DOHH2 (cell line): Measurements from ENCODE around the gene LAMA2.
"Not testable (repeated sequence)": the region's sequence is repeated elsewhere in the genome, so short reads cannot be mapped to it uniquely, and the experiment has no call there.

Experiments used
- H3F3A ChIP-seq: fragments of 200-600 bp; sonication (generic), shearing (Covaris generic); 2 replicates; pipeline ENCODE4 v1.6.0; 2016; ENCODE audit warnings: antibody characterized with exemption, mild to moderate bottlenecking; ENCODE audit not compliant: control insufficient read depth, insufficient read depth
- H3K27ac ChIP-seq: fragments of 200-600 bp; sonication (generic); 2 replicates; pipeline ENCODE4 v1.5.1; 2014; ENCODE audit warnings: low read depth, mild to moderate bottlenecking, low read length, moderate library complexity
- H3K27me3 ChIP-seq: fragments of 200-600 bp; sonication (generic); 2 replicates; pipeline ENCODE4 v1.6.1; 2014; ENCODE audit warnings: mild to moderate bottlenecking, low read length, mixed read lengths; ENCODE audit not compliant: control insufficient read depth
- H3K36me3 ChIP-seq: fragments of 200-600 bp; sonication (generic); 2 replicates; pipeline ENCODE4 v1.6.1; 2014; ENCODE audit warnings: mild to moderate bottlenecking, low read length, moderate library complexity, mixed read lengths; ENCODE audit not compliant: control insufficient read depth
- H3K4me1 ChIP-seq: fragments of 200-600 bp; sonication (generic); 2 replicates; pipeline ENCODE4 v1.6.1; 2014; ENCODE audit warnings: mild to moderate bottlenecking, low read length, mixed read lengths; ENCODE audit not compliant: control insufficient read depth
- H3K4me2 ChIP-seq: fragments of 200-600 bp; sonication (generic); 2 replicates; pipeline ENCODE4 v1.6.0; 2014; ENCODE audit warnings: mild to moderate bottlenecking, low read length, moderate library complexity
- H3K4me3 ChIP-seq: fragments of 200-600 bp; sonication (generic); 2 replicates; pipeline ENCODE4 v1.5.1; 2014; ENCODE audit warnings: mild to moderate bottlenecking, low read length, mixed read lengths
- H3K79me2 ChIP-seq: fragments of 200-600 bp; sonication (generic); 2 replicates; pipeline ENCODE4 v1.6.1; 2014; ENCODE audit warnings: mild to moderate bottlenecking, low read length, mixed read lengths; ENCODE audit not compliant: control insufficient read depth
- H3K9me2 ChIP-seq: fragments of 200-600 bp; sonication (generic); replicated peaks from 2 replicates; pipeline ENCODE4 v1.6.1; 2014; ENCODE audit warnings: mild to moderate bottlenecking, low read length, mixed read lengths; ENCODE audit not compliant: control insufficient read depth
- H3K9me3 ChIP-seq: fragments of 200-600 bp; sonication (generic); 2 replicates; pipeline ENCODE4 v1.6.1; 2014; ENCODE audit warnings: antibody characterized with exemption, low read length, mixed read lengths; ENCODE audit not compliant: control insufficient read depth, insufficient read depth
- H4K20me1 ChIP-seq: fragments of 200-600 bp; sonication (generic); 2 replicates; pipeline ENCODE4 v1.6.0; 2014; ENCODE audit warnings: low read depth, mild to moderate bottlenecking, antibody characterized with exemption, low read length, moderate library complexity; ENCODE audit not compliant: control insufficient read depth, insufficient read depth
- CTCF ChIP-seq: fragments of 200-600 bp; sonication (generic); IDR thresholded peaks from one replicate; pipeline ENCODE4 v1.5.1; 2014; ENCODE audit warnings: antibody characterized with exemption, mild to moderate bottlenecking, low read depth, low read length; ENCODE audit not compliant: poor library complexity, severe bottlenecking
- EZH2phosphoT487 ChIP-seq: fragments of 200-600 bp; sonication (generic); IDR thresholded peaks from 2 replicates; pipeline ENCODE4 v1.6.1; 2017; ENCODE audit warnings: borderline replicate concordance, mild to moderate bottlenecking, antibody characterized with exemption, low read length, moderate library complexity, mixed read lengths

LAMA2 gene

GRCh38 chr6:129162605-129163004 lies 279.7 kb downstream of the LAMA2 start:
- Histone ChIP-seq H3F3A (no peaks in the 10 kb centered on the region), H3K27ac (no peak overlapping the region), H3K79me2 (no peaks in the 10 kb centered on the region), H3K36me3 (no peaks in the 10 kb centered on the region), H3K4me2 (no peak overlapping the region), H3K27me3 (no peaks in the 10 kb centered on the region), H3K4me3 (no peak overlapping the region), H4K20me1 (no peaks in the 10 kb centered on the region), H3K9me3 (no peaks in the 10 kb centered on the region), H3K9me2 (no peaks in the 10 kb centered on the region), H3K4me1 (no peaks in the 10 kb centered on the region)
- TF ChIP-seq EZH2phosphoT487 (no peak), CTCF (no peak)

DNA sequence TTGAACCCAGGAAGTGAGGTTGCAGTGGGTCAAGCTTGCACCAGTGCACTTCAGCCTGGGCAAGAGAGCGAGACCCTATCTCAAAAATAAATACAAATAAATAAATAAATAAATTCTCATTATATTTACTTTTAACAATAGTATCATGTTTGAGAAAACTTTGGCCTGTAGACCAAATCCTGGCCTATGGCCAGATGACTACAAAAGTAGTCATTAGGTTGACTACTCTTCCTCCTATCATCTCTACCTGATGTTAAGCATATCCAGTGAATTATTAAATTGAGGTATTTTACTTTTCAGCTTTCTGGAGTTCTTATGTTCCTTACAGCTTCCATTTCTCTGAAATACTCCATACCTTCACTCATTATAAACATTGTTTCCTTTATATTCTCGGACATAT lies 280.6 kb downstream of the LAMA2 start:
- no peaks in the 10 kb centered on the region for H3K27me3 ChIP-seq
- H3K4me2 ChIP-seq = no peak overlapping the region
- H3K4me1 ChIP-seq = no peaks in the 10 kb centered on the region
- no peaks in the 10 kb centered on the region for H3F3A ChIP-seq
- H4K20me1 ChIP-seq = no peaks in the 10 kb centered on the region
- no peaks in the 10 kb centered on the region for H3K79me2 ChIP-seq
- H3K27ac ChIP-seq = no peak overlapping the region
- TF ChIP-seq CTCF = no peak
- TF ChIP-seq EZH2phosphoT487 = no peak
- no peaks in the 10 kb centered on the region for H3K9me3 ChIP-seq
- no peaks in the 10 kb centered on the region for H3K9me2 ChIP-seq
- no peak overlapping the region for H3K4me3 ChIP-seq
- no peaks in the 10 kb centered on the region for H3K36me3 ChIP-seq

DNA sequence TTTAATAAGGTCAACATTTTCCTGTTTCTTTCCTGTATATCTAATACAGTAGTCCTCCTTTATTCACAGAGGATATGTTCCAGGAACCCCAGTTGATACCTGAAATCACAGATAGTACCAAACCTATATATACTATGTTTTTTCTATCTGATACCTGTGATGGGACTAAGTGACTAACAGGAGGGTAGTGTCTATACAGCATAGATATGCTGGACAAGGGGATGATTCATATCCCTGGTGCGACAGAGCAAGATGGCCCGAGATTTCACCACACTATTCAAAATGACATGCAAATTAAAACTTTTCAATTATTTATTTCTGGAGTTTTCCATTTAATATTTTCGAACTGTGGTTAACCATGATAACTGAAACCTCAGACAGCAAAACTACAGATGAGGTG lies 281.1 kb downstream of the LAMA2 start:
- Histone ChIP-seq H3K36me3 (no peaks in the 10 kb centered on the region), H3F3A (no peaks in the 10 kb centered on the region), H3K4me1 (no peaks in the 10 kb centered on the region), H3K9me3 (no peaks in the 10 kb centered on the region), H4K20me1 (no peaks in the 10 kb centered on the region), H3K27ac (no peak overlapping the region), H3K79me2 (no peaks in the 10 kb centered on the region), H3K4me3 (no peak overlapping the region), H3K27me3 (no peaks in the 10 kb centered on the region), H3K4me2 (no peak overlapping the region), H3K9me2 (no peaks in the 10 kb centered on the region)
- TF ChIP-seq CTCF = no peak

DNA sequence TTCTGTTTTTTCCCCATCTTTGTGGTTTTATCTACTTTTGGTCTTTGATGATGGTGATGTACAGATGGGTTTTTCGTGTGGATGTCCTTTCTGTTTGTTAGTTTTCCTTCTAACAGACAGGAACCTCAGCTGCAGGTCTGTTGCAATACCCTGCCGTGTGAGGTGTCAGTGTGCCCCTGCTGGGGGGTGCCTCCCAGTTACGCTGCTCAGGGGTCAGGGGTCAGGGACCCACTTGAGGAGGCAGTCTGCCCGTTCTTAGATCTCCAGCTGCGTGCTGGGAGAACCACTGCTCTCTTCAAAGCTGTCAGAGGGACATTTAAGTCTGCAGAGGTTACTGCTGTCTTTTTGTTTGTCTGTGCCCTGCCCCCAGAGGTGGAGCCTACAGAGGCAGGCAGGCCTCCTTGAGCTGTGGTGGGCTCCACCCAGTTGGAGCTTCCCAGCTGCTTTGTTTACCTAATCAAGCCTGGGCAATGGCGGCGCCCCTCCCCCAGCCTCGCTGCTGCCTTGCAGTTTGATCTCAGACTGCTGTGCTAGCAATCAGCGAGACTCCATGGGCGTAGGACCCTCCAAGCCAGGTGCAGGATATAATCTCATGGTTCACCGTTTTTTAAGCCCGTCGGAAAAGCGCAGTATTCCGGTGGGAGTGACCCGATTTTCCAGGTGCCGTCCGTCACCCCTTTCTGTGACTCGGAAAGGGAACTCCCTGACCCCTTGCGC lies 289.5 kb downstream of the LAMA2 start:
- H4K20me1 ChIP-seq, H3K27ac ChIP-seq, H3K4me2 ChIP-seq, H3K9me3 ChIP-seq, H3K27me3 ChIP-seq, H3K79me2 ChIP-seq, H3K4me3 ChIP-seq, H3F3A ChIP-seq, H3K4me1 ChIP-seq, H3K9me2 ChIP-seq, H3K36me3 ChIP-seq: not testable (repeated sequence)
